Mucosa of rectum (tissue), 2 donors: ENCODE data around the gene UCK2.

Experiments
- H3K27ac ChIP-seq, 2 donors: one replicate each; pipeline ENCODE4 v1.7.0; 2013; ENCODE audit warnings: inconsistent platforms in 2 of 2, low read depth in 2 of 2, low read length in 2 of 2
- H3K27me3 ChIP-seq, 2 donors: one replicate each; pipeline ENCODE4 v1.7.0; 2013; ENCODE audit warnings: low read length in 2 of 2; ENCODE audit not compliant: control insufficient read depth in 2 of 2, insufficient read depth in 2 of 2
- H3K36me3 ChIP-seq, 2 donors: one replicate each; pipeline ENCODE4 v1.7.0; 2013; ENCODE audit warnings: low read length in 2 of 2; ENCODE audit not compliant: control insufficient read depth in 2 of 2, insufficient read depth in 2 of 2
- H3K4me1 ChIP-seq, 2 donors: one replicate each; pipeline ENCODE4 v1.7.0; 2013; ENCODE audit warnings: low read length in 2 of 2, mild to moderate bottlenecking in 1 of 2; ENCODE audit not compliant: control insufficient read depth in 2 of 2, insufficient read depth in 2 of 2
- H3K4me3 ChIP-seq, 2 donors: one replicate each; pipeline ENCODE4 v1.7.0; 2013; ENCODE audit warnings: low read length in 2 of 2
- H3K9ac ChIP-seq, 2 donors: one replicate each; pipeline ENCODE4 v1.7.0; 2013; ENCODE audit warnings: low read length in 2 of 2, low read depth in 1 of 2, mild to moderate bottlenecking in 1 of 2
- H3K9me3 ChIP-seq, 2 donors: one replicate each; pipeline ENCODE4 v1.7.0; 2013; ENCODE audit warnings: low read length in 2 of 2; ENCODE audit not compliant: control insufficient read depth in 2 of 2
- donor health status: healthy.
- donor health status: Normal muscosa, but diverticular disease.

The UCK2 gene

DNA sequence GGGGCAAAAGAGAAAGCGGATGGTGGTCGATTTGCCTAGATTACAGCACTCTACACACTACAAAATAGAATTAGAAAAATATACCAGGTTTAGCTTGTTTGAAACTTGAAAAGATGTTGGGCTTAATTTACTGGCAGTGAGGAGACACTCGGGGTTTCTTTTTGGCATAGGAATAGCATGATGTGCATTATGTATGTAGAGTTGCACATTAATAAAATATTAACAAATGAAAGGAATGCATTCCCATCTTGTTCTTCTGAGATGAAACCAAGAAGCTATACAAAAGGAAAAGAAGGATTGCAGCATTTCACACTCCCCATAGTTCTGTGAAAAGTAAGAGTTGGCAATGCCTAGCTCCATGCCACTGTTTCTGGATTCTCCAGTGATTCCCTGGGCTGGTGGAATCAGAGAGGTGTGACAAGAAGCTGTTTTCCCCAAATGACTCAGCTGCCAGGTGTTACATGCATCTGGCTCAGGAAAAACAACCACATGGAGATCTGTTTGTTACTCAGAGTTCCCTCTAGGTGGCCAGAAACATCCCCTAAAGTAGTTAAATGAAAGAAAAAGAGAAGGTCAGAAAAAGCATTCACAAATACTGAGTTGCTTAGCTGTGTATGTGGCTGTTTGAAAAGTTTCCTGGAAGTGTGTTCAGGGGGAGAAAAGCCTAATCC, 115.6 kb downstream of the UCK2 start:
- Histone ChIP-seq H3K9me3 (no peaks in the 10 kb centered on the region), H3K36me3 (no peaks in the 10 kb centered on the region), H3K27me3 (peaks cover 0 to 2% of the 10 kb centered on the region in 2 donors), H3K4me3 (no peak overlapping the region), H3K27ac (no peak overlapping the region), H3K9ac (no peak overlapping the region), H3K4me1 (no peaks in the 10 kb centered on the region)

DNA sequence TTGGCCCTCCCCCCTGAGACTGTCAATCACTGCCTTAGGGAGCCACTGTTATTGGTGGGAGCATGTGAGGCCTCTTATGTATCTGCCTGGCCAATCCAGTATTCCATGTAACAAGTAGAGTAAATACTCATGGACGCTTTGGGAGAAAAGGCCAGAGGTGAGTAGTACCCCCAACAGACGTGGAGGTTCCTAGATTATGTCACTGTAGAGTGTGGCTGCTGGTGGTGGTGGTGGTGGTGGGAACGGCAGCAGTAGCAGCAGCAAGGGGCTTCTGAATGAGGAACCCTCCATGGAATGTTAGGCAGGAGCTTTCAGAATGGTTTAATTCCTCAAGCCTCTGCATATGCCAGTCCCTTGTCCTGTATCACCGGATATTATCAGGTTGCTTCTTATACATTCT, 118.5 kb downstream of the UCK2 start:
- Histone ChIP-seq H3K9me3 (no peaks in the 10 kb centered on the region), H3K36me3 (no peaks in the 10 kb centered on the region), H3K9ac (no peak overlapping the region), H3K4me3 (no peak overlapping the region), H3K27ac (no peak overlapping the region), H3K4me1 (no peaks in the 10 kb centered on the region), H3K27me3 (peaks cover 0 to 2% of the 10 kb centered on the region in 2 donors)

DNA sequence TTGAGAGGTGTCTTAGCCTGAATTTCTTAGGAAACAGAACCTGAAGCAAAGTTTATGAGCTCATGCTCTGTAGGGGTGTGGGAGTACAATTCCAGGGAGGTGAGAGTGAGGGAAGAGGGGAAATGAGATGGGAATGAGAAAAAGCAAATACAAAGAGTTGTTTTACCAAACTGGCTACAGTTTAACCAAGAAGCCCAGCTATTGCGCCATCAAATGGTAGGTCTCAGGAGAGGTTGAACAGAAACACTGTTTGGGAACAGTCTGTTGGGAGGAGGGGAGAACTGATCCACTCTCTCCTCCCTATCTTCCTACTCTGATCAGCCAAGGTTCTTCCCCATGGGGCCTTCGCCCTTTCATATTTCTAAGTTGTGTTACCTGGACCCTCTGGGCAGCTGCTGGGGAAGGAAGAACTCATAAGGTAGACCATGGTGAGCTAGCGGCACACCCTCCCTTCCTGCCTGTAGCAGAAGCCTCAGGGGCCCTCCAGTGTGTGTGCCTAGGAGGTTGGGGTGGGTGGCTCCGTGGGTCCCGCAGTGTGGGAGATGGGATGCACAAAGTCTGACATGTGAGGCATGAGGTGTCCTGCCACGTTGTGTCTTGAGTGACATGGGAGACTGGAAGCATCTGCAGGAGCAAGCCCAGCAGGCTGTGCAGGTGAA, 120.5 kb downstream of the UCK2 start:
- H3K36me3 ChIP-seq: no peaks in the 10 kb centered on the region
- no peaks in the 10 kb centered on the region for H3K27me3 ChIP-seq
- no peaks in the 10 kb centered on the region for H3K4me1 ChIP-seq
- no peak overlapping the region for H3K9ac ChIP-seq
- no peak overlapping the region for H3K27ac ChIP-seq
- no peaks in the 10 kb centered on the region for H3K9me3 ChIP-seq
- no peak overlapping the region for H3K4me3 ChIP-seq

DNA sequence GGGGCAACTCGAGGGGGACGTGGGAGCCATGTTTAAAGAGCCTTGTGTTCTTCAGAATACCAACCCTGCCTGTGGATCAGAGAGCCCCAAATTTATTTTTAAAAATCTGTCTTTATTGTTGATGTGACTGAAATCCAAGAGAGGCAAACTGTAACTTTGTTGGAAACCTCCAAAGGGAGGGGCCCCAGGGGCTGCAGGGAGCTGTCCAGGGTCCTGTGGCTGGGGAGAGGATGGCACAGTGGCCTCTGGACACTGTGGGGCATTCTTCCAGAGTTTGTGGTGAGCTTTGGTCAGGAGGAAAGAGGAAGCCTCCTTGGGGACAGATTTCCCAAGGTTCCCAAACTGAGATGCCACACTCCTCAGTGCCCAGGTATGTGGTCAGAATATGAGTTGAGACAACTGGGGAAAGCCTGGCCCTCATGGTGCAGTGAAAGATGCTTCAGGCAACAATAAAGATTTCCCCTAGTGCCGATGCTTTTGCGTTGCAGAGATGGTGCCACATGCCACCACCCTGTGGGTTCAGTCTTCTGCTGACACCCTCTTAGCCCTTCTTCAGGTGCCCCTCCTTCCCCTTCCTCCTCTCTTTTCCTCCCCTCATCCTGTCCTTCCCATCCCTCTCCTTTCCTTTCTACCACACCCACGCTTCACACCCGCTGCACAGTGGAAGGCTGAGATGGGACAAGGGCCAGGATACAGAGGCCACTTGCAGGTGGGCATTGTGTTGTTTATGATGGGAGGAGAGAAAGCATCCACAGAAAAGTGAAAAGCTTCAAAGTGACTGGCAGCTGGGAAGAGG, 122.1 kb downstream of the UCK2 start:
- Histone ChIP-seq H3K27ac (no peak overlapping the region), H3K4me3 (no peak overlapping the region), H3K36me3 (no peaks in the 10 kb centered on the region), H3K27me3 (no peaks in the 10 kb centered on the region), H3K9me3 (no peaks in the 10 kb centered on the region), H3K4me1 (no peaks in the 10 kb centered on the region), H3K9ac (no peak overlapping the region)

DNA sequence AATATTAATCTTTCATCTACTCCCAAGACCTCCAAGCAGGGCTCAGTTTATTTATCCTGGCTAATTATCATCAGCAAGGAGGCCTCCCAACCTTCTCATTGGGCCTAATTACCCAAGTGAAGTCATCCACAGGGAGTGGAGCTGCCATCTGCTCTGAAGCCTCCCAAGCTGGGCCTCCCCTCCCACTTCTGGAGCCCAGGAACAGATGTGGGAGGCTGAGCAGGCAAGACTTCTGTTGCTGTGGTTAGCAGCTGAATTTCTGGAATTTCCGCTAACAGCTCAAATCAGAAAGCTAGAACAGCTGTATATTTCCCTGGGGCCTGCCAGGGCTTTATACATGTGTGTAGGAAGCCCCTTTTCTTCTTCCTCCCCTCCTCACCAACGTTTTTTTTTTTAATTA, 127.5 kb downstream of the UCK2 start:
- Histone ChIP-seq H3K36me3 (no peaks in the 10 kb centered on the region), H3K9ac (no peak overlapping the region), H3K27me3 (no peaks in the 10 kb centered on the region), H3K9me3 (no peaks in the 10 kb centered on the region), H3K4me3 (no peak overlapping the region), H3K4me1 (no peaks in the 10 kb centered on the region), H3K27ac (no peak overlapping the region)

DNA sequence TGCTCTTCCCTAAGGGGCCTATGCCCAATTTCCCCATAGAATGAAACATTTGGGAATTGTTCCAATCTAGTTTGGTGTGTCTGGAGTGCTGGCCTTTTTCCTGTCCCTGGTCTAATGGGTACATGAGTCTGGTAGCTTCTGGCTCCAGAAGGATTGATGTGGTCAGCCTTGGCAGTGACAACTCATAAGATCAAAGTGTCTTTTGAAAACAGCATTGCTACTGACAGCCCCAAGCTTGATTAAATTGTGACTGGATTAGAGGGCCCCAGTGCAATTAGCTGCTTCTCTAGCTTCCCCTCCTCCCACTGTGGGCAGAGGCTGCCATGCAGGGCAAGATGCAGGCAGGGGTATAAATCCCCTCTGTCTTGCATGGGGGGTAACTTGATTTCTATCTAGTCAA, 130.9 kb downstream of the UCK2 start:
- Histone ChIP-seq H3K4me1 (no peaks in the 10 kb centered on the region), H3K9ac (no peak overlapping the region), H3K36me3 (no peaks in the 10 kb centered on the region), H3K4me3 (no peak overlapping the region), H3K9me3 (no peaks in the 10 kb centered on the region), H3K27me3 (no peaks in the 10 kb centered on the region), H3K27ac (no peak overlapping the region)

DNA sequence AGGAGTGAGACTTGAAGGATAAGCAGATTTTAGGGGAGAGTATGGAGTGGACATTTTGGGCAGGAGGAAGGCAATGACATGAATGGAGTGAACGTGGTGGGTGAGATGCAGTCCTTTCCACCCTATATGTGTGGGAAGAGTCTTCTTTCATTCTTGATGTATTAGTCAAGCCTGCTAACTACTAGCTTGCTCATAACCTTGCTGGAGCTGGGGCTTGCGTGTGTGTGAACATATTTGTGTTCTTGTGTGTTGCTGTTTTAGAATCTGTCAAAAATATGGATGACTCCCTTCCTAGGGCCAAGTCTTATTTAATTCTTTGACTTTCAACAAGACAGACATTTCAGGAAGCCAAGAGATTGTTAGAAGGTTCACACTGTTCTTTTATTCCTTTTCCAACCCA, 132.7 kb downstream of the UCK2 start:
- Histone ChIP-seq H3K27me3 (no peaks in the 10 kb centered on the region), H3K36me3 (no peaks in the 10 kb centered on the region), H3K4me3 (no peak overlapping the region), H3K27ac (no peak overlapping the region), H3K9ac (no peak overlapping the region), H3K4me1 (no peaks in the 10 kb centered on the region), H3K9me3 (no peaks in the 10 kb centered on the region)

DNA sequence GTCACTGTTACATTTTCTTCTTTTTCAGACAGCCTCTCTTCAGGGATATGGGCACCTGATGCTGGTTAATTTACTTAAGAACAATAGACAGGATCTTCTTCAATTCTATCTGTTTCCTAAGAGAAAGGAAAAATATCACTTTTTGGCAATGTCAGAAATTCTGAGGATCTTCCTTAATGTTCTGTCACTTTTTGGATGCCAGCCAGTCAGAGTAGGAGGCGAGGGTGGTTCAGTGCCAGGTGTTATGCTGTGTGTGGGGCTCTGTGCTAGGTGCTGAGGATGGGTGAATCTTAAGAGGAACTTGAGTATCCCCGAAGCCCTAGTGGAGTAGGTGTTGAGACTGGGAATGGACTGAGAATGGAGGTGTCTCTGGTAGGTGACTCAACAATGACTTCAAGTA, 133.5 kb downstream of the UCK2 start:
- Histone ChIP-seq H3K4me1 (no peaks in the 10 kb centered on the region), H3K9ac (no peak overlapping the region), H3K27me3 (no peaks in the 10 kb centered on the region), H3K27ac (no peak overlapping the region), H3K4me3 (no peak overlapping the region), H3K9me3 (no peaks in the 10 kb centered on the region), H3K36me3 (no peaks in the 10 kb centered on the region)
